ENCODE results near the gene SLC10A7. TPM values are rescaled to one million over a fixed set of nuclear protein-coding genes. Genes with fewer than 3 reads are reported as not detected.

Gene SLC10A7
- total and polyA plus RNA-seq, 2 of the 13 experiments (the other 11 are each of a cell fraction or from before 2014, with no cell fraction given) = 18.5 to 18.8 TPM

DNA sequence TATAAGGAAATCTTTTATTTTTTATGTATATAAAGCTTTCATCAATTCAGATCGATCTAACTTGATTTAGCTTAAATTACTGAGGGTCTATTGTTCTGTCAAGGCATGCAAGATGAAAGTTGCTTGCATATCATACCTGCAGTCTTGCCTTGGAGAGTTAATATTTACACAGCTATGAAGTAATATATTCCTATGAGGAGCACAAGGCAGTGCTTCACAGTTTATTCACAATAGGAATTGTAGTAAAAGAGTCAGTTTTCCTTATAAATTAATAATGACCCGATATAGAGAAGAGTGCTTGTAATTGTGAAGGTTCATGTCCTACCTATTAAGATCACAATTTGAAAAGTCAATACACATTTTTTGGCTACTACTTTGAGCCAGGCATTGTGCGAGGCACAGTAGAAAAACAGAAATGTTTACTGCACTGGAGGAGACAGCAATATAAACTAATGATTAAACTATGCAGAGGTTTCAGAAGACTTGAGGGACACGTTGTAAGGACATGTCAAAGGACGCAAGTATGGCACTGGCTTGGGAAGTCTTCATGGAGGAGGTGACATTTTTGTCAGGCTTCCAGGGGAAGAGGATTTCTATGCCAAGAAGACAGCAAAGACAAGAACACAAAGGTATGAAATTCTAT is 268.6 kb downstream of the SLC10A7 start (continued):
- TF ChIP-seq, protein P1, sequence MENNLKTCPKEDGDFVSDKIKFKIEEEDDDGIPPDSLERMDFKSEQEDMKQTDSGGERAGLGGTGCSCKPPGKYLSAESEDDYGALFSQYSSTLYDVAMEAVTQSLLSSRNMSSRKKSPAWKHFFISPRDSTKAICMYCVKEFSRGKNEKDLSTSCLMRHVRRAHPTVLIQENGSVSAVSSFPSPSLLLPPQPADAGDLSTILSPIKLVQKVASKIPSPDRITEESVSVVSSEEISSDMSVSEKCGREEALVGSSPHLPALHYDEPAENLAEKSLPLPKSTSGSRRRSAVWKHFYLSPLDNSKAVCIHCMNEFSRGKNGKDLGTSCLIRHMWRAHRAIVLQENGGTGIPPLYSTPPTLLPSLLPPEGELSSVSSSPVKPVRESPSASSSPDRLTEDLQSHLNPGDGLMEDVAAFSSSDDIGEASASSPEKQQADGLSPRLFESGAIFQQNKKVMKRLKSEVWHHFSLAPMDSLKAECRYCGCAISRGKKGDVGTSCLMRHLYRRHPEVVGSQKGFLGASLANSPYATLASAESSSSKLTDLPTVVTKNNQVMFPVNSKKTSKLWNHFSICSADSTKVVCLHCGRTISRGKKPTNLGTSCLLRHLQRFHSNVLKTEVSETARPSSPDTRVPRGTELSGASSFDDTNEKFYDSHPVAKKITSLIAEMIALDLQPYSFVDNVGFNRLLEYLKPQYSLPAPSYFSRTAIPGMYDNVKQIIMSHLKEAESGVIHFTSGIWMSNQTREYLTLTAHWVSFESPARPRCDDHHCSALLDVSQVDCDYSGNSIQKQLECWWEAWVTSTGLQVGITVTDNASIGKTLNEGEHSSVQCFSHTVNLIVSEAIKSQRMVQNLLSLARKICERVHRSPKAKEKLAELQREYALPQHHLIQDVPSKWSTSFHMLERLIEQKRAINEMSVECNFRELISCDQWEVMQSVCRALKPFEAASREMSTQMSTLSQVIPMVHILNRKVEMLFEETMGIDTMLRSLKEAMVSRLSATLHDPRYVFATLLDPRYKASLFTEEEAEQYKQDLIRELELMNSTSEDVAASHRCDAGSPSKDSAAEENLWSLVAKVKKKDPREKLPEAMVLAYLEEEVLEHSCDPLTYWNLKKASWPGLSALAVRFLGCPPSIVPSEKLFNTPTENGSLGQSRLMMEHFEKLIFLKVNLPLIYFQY (CRISPR knock-in tag; IDR thresholded peaks at IDR 0.05; ENCODE audit: borderline replicate concordance) = no peak
- TF ChIP-seq ZNF451 (CRISPR knock-in tag; IDR thresholded peaks at IDR 0.05) (no peak), ZNF850 (CRISPR knock-in tag; conservative IDR thresholded peaks at IDR 0.05) (no peak)
- TF ChIP-seq, protein P2, sequence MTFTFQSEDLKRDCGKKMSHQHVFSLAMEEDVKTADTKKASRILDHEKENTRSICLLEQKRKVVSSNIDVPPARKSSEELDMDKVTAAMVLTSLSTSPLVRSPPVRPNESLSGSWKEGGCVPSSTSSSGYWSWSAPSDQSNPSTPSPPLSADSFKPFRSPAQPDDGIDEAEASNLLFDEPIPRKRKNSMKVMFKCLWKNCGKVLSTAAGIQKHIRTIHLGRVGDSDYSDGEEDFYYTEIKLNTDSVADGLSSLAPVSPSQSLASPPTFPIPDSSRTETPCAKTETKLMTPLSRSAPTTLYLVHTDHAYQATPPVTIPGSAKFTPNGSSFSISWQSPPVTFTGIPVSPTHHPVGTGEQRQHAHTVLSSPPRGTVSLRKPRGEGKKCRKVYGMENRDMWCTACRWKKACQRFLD (CRISPR knock-in tag; IDR thresholded peaks at IDR 0.05; ENCODE audit: borderline replicate concordance) = no peak

DNA sequence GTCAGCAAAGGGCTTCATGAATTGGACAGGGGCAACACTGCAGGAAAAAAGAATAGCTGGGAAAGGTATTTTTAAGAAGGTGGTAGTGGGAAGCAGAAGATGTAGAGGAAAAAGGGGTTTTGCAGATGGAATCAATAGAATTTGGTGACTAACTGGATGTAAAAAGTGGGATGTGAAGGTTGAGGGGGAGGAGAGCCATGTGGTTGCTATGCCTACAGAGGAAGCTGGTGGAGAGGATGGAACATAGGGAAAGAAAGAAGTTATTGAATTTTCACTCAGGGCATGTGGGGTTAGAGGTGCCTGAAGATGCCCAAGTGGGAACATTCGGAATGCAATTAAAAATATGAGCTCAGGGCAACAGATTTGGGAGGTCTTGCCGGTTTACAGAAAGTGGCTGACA is 274.4 kb downstream of the SLC10A7 start:
- H3K4me3 ChIP-seq (replicated peaks in 1 of 3; ENCODE audit: insufficient read depth in 1 of 3, low read depth in 2 of 3, low read length in 3 of 3) = no peak overlapping the region
- no peak overlapping the region for H3K9ac ChIP-seq (ENCODE audit: insufficient read depth, low read depth, low read length)
- H3K4me2 ChIP-seq (ENCODE audit: low read depth, low read length) = no peak overlapping the region
- DNase-seq (ENCODE audit: low spot score) = no peak
- H2AFZ ChIP-seq (ENCODE audit: low read length) = no peak overlapping the region
- intact Hi-C loops (cut with micrococcal nuclease; ENCODE audit: unreplicated experiment) = no loop called here
- H3K9me3 ChIP-seq (ENCODE audit: low read length) = no peaks in the 10 kb centered on the region
- no peaks in the 10 kb centered on the region; a peak in 1 of 5 replicates for H3K27me3 ChIP-seq (ENCODE audit: control insufficient read depth in 1 of 2, insufficient read depth in 2 of 2, low read length in 2 of 2)
- peaks cover 12% of the 10 kb centered on the region for H3K4me1 ChIP-seq (ENCODE audit: insufficient read depth, low read length)
- no peak for ATAC-seq
- no peaks in the 10 kb centered on the region for H3K36me3 ChIP-seq (replicated peaks in 1 of 2; ENCODE audit: control insufficient read depth in 1 of 2, insufficient read depth in 2 of 2, low read length in 2 of 2)
- in situ Hi-C loops (cut with HindIII; ENCODE audit: extremely low pct_ligation_motif_present, low pct_unique_long_range_greater_than_20kb) = no loop called here
- ChIA-PET CTCF (ENCODE audit: low intra/inter-chr PET ratio, low total read pairs) (no interaction called here), POLR2A (no interaction called here)
- no peak for FAIRE-seq
- TF ChIP-seq, protein P3, sequence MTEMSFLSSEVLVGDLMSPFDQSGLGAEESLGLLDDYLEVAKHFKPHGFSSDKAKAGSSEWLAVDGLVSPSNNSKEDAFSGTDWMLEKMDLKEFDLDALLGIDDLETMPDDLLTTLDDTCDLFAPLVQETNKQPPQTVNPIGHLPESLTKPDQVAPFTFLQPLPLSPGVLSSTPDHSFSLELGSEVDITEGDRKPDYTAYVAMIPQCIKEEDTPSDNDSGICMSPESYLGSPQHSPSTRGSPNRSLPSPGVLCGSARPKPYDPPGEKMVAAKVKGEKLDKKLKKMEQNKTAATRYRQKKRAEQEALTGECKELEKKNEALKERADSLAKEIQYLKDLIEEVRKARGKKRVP (CRISPR knock-in tag; IDR thresholded peaks at IDR 0.05) = no peak
- TF ChIP-seq ZNF619 (CRISPR knock-in tag; IDR thresholded peaks at IDR 0.05) (no peak), ZFP1 (CRISPR knock-in tag; IDR thresholded peaks at IDR 0.05) (no peak), ZNF317 (CRISPR knock-in tag; IDR thresholded peaks at IDR 0.05) (no peak), ZNF724P (CRISPR knock-in tag; IDR thresholded peaks at IDR 0.05; ENCODE audit: borderline replicate concordance) (no peak), TAF1 (CRISPR knock-in tag; IDR thresholded peaks at IDR 0.05) (no peak)
- TF ChIP-seq, protein P4, sequence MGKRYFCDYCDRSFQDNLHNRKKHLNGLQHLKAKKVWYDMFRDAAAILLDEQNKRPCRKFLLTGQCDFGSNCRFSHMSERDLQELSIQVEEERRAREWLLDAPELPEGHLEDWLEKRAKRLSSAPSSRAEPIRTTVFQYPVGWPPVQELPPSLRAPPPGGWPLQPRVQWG (CRISPR knock-in tag; IDR thresholded peaks at IDR 0.05; ENCODE audit: borderline replicate concordance, low read depth) = no peak
- TF ChIP-seq, protein P5, sequence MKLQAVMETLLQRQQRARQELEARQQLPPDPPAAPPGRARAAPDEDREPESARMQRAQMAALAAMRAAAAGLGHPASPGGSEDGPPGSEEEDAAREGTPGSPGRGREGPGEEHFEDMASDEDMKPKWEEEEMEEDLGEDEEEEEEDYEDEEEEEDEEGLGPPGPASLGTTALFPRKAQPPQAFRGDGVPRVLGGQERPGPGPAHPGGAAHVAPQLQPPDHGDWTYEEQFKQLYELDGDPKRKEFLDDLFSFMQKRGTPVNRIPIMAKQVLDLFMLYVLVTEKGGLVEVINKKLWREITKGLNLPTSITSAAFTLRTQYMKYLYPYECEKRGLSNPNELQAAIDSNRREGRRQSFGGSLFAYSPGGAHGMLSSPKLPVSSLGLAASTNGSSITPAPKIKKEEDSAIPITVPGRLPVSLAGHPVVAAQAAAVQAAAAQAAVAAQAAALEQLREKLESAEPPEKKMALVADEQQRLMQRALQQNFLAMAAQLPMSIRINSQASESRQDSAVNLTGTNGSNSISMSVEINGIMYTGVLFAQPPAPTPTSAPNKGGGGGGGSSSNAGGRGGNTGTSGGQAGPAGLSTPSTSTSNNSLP (IDR thresholded peaks at IDR 0.05; ENCODE audit: low read depth, low read length) = no peak
- TF ChIP-seq, protein P6, sequence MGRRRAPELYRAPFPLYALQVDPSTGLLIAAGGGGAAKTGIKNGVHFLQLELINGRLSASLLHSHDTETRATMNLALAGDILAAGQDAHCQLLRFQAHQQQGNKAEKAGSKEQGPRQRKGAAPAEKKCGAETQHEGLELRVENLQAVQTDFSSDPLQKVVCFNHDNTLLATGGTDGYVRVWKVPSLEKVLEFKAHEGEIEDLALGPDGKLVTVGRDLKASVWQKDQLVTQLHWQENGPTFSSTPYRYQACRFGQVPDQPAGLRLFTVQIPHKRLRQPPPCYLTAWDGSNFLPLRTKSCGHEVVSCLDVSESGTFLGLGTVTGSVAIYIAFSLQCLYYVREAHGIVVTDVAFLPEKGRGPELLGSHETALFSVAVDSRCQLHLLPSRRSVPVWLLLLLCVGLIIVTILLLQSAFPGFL (CRISPR knock-in tag; IDR thresholded peaks at IDR 0.05) = no peak
- WGBS (ENCODE audit: low lambda C conversion rate) = 20% methylated on average over 2 of the region's 2 CpGs
- no peaks in the 10 kb centered on the region for H4K20me1 ChIP-seq (ENCODE audit: insufficient read depth, low read length)
- H3K27ac ChIP-seq (ENCODE audit: extremely low read length, insufficient read depth, low read length) = no peak overlapping the region
- BruUV-seq (replicated peaks) = no TSS peak
- no peaks in the 10 kb centered on the region for H3K79me2 ChIP-seq (ENCODE audit: insufficient read depth, low read length)

Data from HepG2 (cell line).